Stimulated activated CD8-positive, alpha-beta memory T cell treated with anti-CD3 and anti-CD28 coated beads, Interleukin-4, amount 100 ng/mL, for 1 hour (primary cell): ENCODE data around the gene FKBP4.

Experiments used
- DNase-seq, 2 donors: peaks; one replicate each; pipeline ENCODE4 v3.0.0-alpha.2; 2020; ENCODE audit warnings: low read depth in 2 of 2, low spot score in 1 of 2

Gene FKBP4

GRCh38 chr12:2844786-2845185 is 50.0 kb downstream of the FKBP4 start:
- no peak for DNase-seq

- DNase-seq, result no peak
Measured at GRCh38 chr12:2845280-2845679, 50.5 kb downstream of the FKBP4 start.

DNA sequence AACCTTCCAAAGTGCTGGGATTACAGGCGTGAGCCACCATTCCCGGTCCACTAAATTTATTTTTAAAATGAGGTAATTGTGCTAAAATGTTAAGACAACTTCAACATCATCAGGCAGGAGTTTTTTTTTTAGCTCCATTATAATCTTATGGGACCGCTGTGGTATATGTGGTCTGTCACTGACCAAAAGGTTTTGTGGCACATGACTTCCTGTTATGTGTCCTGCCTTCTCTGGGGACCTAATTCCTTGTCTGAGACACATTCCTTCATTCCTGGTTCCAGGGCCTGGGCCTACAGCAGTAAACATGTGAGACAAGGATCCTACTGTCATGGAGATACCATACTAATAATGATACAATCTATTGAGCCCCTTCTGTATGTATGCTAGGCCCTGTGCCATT is 57.2 kb downstream of the FKBP4 start:
- DNase-seq, result no peak

- DNase-seq, result no peak
Measured at GRCh38 chr12:2853626-2854025, 58.9 kb downstream of the FKBP4 start.
